NCI-H446 (cell line): ENCODE results near the gene ALDH1L2.
"Not testable (repeated sequence)": the region's sequence is repeated elsewhere in the genome, so short reads cannot be mapped to it uniquely, and the experiment has no call there.

Experiments
- DNase-seq, 2 experiments: peaks; one replicate each; lab custom pipeline; 2025; lab: John Stamatoyannopoulos, UW

ALDH1L2 gene

DNA sequence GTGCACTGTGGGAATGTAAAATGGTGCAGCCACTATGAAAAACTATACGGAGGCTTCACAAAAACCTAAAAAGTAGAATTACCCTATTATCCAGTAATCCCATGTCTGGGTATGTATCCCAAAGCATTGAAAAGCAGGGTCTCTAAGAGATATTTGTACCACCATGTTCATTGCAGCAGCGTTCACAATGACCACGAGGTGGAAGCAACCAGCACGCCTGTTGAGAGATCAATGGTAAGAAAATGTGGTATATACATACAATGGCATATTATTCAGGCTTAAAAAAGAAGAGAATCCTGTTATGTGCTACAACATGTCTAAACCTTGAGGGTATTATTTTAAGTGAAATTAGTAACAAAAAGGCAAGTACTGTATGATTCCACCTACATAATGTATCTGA, 99.1 kb downstream of the ALDH1L2 start:
- DNase-seq: no peak

DNA sequence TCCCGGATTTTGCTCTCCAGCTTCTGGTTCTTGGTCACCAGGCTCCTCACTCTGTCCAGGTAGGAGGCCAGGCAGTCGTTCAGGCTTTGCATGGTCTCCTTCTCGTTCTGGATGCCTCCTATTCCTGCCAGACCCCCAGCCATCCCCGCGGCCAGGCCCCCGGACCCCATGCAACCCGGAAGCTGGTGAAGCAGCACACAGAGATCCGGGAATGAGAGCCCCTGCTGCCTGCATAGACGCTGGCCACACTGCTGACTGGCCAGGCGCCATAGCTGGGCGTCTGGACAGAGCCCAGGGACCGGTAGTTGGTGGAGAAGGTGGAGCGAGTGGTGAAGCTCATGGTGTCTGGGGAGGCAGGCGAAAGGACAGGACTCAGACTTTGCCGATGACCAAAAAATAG, 106.6 kb downstream of the ALDH1L2 start:
- DNase-seq: not testable (repeated sequence)

- DNase-seq: no peak
Measured at GRCh38 chr12:104976703-104977102, 107.6 kb downstream of the ALDH1L2 start.

DNA sequence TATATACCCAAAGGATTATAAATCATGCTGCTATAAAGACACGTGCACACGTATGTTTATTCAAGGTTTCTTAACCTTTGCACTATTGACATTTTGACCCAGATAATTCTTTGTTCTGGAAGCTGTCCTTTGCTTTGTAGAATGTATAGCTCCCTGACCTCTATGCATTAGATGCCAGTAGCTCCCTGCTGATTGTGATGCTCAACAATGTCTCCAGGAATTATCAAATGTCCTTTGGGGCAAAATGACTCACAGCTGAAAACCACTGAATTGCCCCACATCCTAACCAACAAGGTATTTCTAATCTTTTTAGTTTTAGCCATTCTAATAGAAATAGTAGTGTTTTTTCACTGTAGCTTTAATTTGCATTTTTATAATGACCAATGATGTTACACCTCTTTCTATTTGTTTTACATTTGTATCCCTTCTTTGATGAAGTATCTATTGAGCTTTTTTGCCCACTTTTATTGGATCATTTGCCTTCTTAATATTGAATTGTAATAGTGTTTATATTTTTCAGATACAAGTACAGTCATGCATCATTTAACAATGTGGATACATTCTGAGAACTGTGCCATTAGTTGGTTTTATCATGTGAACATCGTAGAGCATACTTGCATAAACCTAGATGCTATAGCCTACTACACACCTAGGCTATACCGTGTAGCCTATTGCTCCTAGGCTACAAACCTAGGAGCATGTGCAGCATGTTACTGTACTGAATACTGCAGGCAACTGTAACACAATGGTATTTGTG, 108.5 kb downstream of the ALDH1L2 start:
- no peak for DNase-seq

GRCh38 chr12:104974626-104975290, 109.5 kb downstream of the ALDH1L2 start:
- no peak for DNase-seq

DNA sequence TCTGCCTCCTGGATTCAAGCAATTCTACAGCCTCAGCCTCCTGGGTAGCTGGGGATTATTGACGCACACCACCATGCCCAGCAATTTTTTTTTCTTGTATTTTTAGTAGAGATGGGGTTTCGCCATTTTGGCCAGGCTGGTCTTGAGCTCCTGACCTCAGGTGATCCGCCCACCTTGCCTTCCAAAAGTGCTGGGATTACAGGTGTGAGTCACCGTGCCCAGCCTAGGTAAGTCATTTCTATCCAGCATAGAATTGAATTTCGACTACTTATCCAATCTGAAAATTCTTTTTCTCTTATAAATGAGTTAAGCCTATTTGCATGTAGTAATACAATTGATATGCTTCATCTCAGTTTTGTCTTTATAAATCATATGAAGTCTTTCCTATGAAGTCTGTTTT, 111.0 kb downstream of the ALDH1L2 start:
- DNase-seq: no peak

DNA sequence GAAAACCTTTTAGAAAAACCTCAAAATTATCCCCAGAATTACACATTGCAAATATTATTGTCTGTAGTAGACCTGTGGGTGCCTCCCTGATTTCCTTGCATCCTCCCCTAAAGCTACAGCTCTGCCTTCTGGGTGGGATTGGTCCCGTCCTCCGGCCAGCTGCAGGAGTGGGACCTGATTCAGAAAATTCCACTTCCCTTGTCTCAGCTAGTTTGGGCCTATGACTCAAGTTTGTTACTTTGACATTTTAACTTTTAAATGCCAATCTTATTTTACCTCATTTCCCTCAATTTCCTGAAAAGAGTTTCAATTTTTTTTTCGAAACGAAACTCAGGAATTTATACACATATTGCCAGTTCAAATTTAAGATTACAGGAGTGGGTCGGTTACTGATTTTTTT, 113.0 kb downstream of the ALDH1L2 start:
- no peak for DNase-seq
